IMR-90 (cell line): ENCODE measurements around the gene SAMD4B. TPM values are rescaled to one million over a fixed set of nuclear protein-coding genes. Genes with fewer than 3 reads are reported as not detected.

Experiments used
- ATAC-seq: fragments of 200-7000 bp; cut with Tn5 transposase; 2 replicates; pipeline ENCODE4 v1.9.1; 2020; ENCODE audit warnings: low read depth, mild to moderate bottlenecking, moderate library complexity
- BruUV-seq: library from RNA; stranded (reverse); fragments of 400-500 nt; replicated peaks from 2 replicates; lab custom pipeline; 2021; lab: Mats Ljungman, UMichigan
- CTCF ChIA-PET: fragments of 300-600 bp; formaldehyde crosslinking; extraction: SDS; loops from one replicate; lab custom pipeline; 2021; ENCODE audit warnings: antibody characterized with exemption; lab: Yijun Ruan, JAX
- POLR2A ChIA-PET: fragments of 300-600 bp; sonication (Branson Sonifier 250); formaldehyde crosslinking; loops from one replicate; lab custom pipeline; 2022; ENCODE audit warnings: antibody characterized with exemption; ENCODE audit not compliant: unreplicated experiment; lab: Charles Lee
- DNase-seq: peaks from one replicate; pipeline ENCODE4 v3.0.0; 2013
- H2AFZ ChIP-seq: replicated peaks from 2 replicates; pipeline ENCODE3; 2013; ENCODE audit warnings: low read length, mild to moderate bottlenecking; ENCODE audit not compliant: poor library complexity
- H2AK5ac ChIP-seq: 2 replicates; pipeline ENCODE4 v1.6.1; 2013; ENCODE audit warnings: low read depth, low read length, inconsistent platforms
- H2AK9ac ChIP-seq: replicated peaks from 2 replicates; pipeline ENCODE3; 2013; ENCODE audit warnings: mild to moderate bottlenecking, low read depth, low read length, moderate library complexity; ENCODE audit not compliant: poor library complexity
- H2BK120ac ChIP-seq: 2 replicates; pipeline ENCODE4 v1.6.1; 2013; ENCODE audit warnings: low read depth, low read length, inconsistent platforms
- H2BK15ac ChIP-seq: 3 replicates; pipeline ENCODE4 v1.6.1; 2013; ENCODE audit warnings: low read depth, low read length, inconsistent platforms
- H2BK20ac ChIP-seq: 2 replicates; pipeline ENCODE4 v1.6.1; 2013; ENCODE audit warnings: low read depth, mild to moderate bottlenecking, inconsistent platforms, low read length, moderate library complexity
- H2BK5ac ChIP-seq: 2 replicates; pipeline ENCODE4 v1.6.1; 2013; ENCODE audit warnings: mild to moderate bottlenecking, low read depth, low read length, inconsistent platforms; ENCODE audit not compliant: poor library complexity, severe bottlenecking
- H3K14ac ChIP-seq: replicated peaks from 2 replicates; pipeline ENCODE4 v1.6.1; 2013; ENCODE audit warnings: low read depth, low read length, inconsistent platforms
- H3K18ac ChIP-seq: 2 replicates; pipeline ENCODE4 v1.6.1; 2013; ENCODE audit warnings: low read depth, low read length, control low read depth
- H3K23ac ChIP-seq: 2 replicates; pipeline ENCODE4 v1.6.1; 2013; ENCODE audit warnings: low read depth, low read length, inconsistent platforms
- H3K27ac ChIP-seq: 2 replicates; pipeline ENCODE4 v1.5.1; 2013; ENCODE audit warnings: mild to moderate bottlenecking, control low read depth, low read length; ENCODE audit not compliant: insufficient read depth
- H3K27me3 ChIP-seq: 2 replicates; pipeline ENCODE4 v1.6.1; 2013; ENCODE audit warnings: low read length; ENCODE audit not compliant: control insufficient read depth, insufficient read depth
- H3K36me3 ChIP-seq: 2 replicates; pipeline ENCODE4 v1.6.1; 2013; ENCODE audit warnings: low read length, mixed read lengths; ENCODE audit not compliant: control insufficient read depth, insufficient read depth
- H3K4ac ChIP-seq: 2 replicates; pipeline ENCODE4 v1.6.1; 2013; ENCODE audit warnings: low read depth, low read length, inconsistent platforms
- H3K4me1 ChIP-seq: 2 replicates; pipeline ENCODE4 v1.6.1; 2013; ENCODE audit warnings: low read length, mixed read lengths; ENCODE audit not compliant: control insufficient read depth, insufficient read depth
- H3K4me2 ChIP-seq: 2 replicates; pipeline ENCODE4 v1.6.1; 2013; ENCODE audit warnings: low read depth, mild to moderate bottlenecking, control low read depth, low read length, moderate library complexity
- H3K4me3 ChIP-seq: 2 replicates; pipeline ENCODE4 v1.5.1; 2013; ENCODE audit warnings: low read depth, mild to moderate bottlenecking, control low read depth, low read length, moderate library complexity; ENCODE audit not compliant: insufficient read depth
- H3K56ac ChIP-seq: 2 replicates; pipeline ENCODE4 v1.6.1; 2013; ENCODE audit warnings: low read length, inconsistent platforms; ENCODE audit not compliant: insufficient read depth; ENCODE audit errors: extremely low read depth
- H3K79me1 ChIP-seq, 2 experiments: 2 replicates each; pipeline ENCODE4 v1.6.1; 2013; ENCODE audit warnings: low read length in 2 of 2, inconsistent platforms in 1 of 2, low read depth in 1 of 2
- H3K9ac ChIP-seq: 2 replicates; pipeline ENCODE4 v1.6.1; 2013; ENCODE audit warnings: low read depth, low read length, control low read depth
- H3K9me1 ChIP-seq: 2 replicates; pipeline ENCODE4 v1.6.1; 2013; ENCODE audit warnings: low read length, inconsistent platforms; ENCODE audit not compliant: insufficient read depth
- H3K9me3 ChIP-seq: 2 replicates; pipeline ENCODE4 v1.6.1; 2013; ENCODE audit warnings: low read length; ENCODE audit not compliant: control insufficient read depth, insufficient read depth
- H4K20me1 ChIP-seq: 2 replicates; pipeline ENCODE4 v1.6.1; 2013; ENCODE audit warnings: low read length, inconsistent platforms; ENCODE audit not compliant: insufficient read depth
- H4K5ac ChIP-seq: 2 replicates; pipeline ENCODE4 v1.6.1; 2013; ENCODE audit warnings: mild to moderate bottlenecking, low read depth, low read length, control low read depth
- H4K8ac ChIP-seq, 2 experiments: 2 replicates each; pipeline ENCODE4 v1.6.1; 2013; ENCODE audit warnings: low read depth in 2 of 2, low read length in 2 of 2, control low read depth in 1 of 2, inconsistent platforms in 1 of 2
- H4K91ac ChIP-seq: 2 replicates; pipeline ENCODE4 v1.6.1; 2013; ENCODE audit warnings: low read depth, low read length, inconsistent platforms; ENCODE audit not compliant: insufficient read depth
- CEBPB ChIP-seq: IDR thresholded peaks from 2 replicates; pipeline ENCODE4 v1.6.1; 2012; ENCODE audit warnings: low read depth, low read length, improper control_type of control experiment
- MAFK ChIP-seq: IDR thresholded peaks from 2 replicates; pipeline ENCODE4 v1.6.1; 2012; ENCODE audit warnings: low read depth, low read length, improper control_type of control experiment
- WGBS, 2 experiments: methylation state at CpG; one replicate each; pipeline versions ENCODE4 v1.1.5 to v1.1.7; 2013; ENCODE audit warnings: missing lambda C conversion rate in 2 of 2; ENCODE audit not compliant: insufficient read length in 1 of 2; ENCODE audit errors: extremely low coverage in 2 of 2; 5-methylcytosine and 5-hydroxymethylcytosine counted together
- dilution Hi-C: fragments of 300-500 bp; cut with HindIII; formaldehyde crosslinking; loops from one replicate; pipeline ENCODE4 v1.14.3; 2018; ENCODE audit warnings: low sequenced_read_pairs; ENCODE audit not compliant: unreplicated experiment
- in situ Hi-C: fragments of 300-500 bp; cut with MboI; formaldehyde crosslinking; loops from 3 replicates; pipeline ENCODE4 v1.14.3; 2019; ENCODE audit warnings: low sequenced_read_pairs, inconsistent platforms, mixed read lengths
- intact Hi-C: fragments of 100-400 bp; cut with micrococcal nuclease; formaldehyde crosslinking; loops from 2 replicates; pipeline ENCODE4 v1.10.0; 2022
- polyA plus RNA-seq, 3 experiments: library from polyadenylated mRNA; depleted of rRNA; stranded (reverse); fragments of >200 nt; gene quantifications; 2 replicates each; pipeline ENCODE4 v1.2.3, GENCODE V29; 2012; ENCODE audit warnings: low replicate concordance in 1 of 3
- total RNA-seq: library from RNA; depleted of rRNA; stranded (reverse); fragments of >200 nt; gene quantifications from 2 replicates; pipeline ENCODE4 v1.2.3, GENCODE V29; 2012

Gene SAMD4B
- total and polyA plus RNA-seq, 2 of the 4 experiments (the other 2 are of a cell fraction), result 18.3 to 97.2 TPM

DNA sequence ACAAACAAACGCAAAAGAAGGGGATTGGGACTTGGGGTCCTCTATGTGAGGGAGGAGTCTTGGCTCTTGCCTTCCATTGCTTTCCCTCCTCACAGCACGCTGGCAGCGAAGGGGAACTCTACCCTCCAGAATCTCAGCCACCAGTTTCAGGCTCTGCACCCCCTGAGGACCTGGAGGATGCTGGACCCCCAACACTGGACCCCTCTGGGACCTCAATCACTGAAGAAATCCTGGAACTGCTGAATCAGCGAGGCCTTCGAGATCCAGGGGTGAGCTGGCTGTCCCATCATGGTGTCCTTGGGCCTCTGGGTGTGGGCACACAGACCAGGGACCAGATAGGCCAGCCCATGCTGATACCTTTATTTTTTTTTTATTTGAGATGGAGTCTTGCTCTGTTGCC is 79.8 kb downstream of the SAMD4B start:
- in situ Hi-C loops (no loop called here), intact Hi-C loops (no loop called here), dilution Hi-C loops (no loop called here)
- Histone ChIP-seq H3K79me1 (peaks cover 3 to 69% of the 10 kb centered on the region in 2 experiments), H3K9ac (no peak overlapping the region), H2AK9ac (peak overlapping the region; percentile 28), H2BK15ac (no peak overlapping the region), H3K9me1 (0 out of 2 replicates have a peak, but pooled peaks cover 8% of the 10 kb centered on the region), H2BK120ac (no peak overlapping the region), H3K4me2 (no peak overlapping the region), H3K18ac (no peak overlapping the region), H2AFZ (no peak overlapping the region), H3K23ac (no peak overlapping the region), H3K56ac (no peak overlapping the region), H4K91ac (no peak overlapping the region), H3K4me3 (no peak overlapping the region), H2BK20ac (no peak overlapping the region), H3K27me3 (no peaks in the 10 kb centered on the region), H3K9me3 (no peaks in the 10 kb centered on the region), H3K36me3 (peaks cover 73% of the 10 kb centered on the region), H3K27ac (no peak overlapping the region), H3K14ac (no peak overlapping the region), H3K4me1 (no peaks in the 10 kb centered on the region), H4K8ac (no peak overlapping the region), H2BK5ac (no peak overlapping the region), H2AK5ac (no peak overlapping the region), H3K4ac (no peak overlapping the region), H4K20me1 (peaks cover 15% of the 10 kb centered on the region), H4K5ac (no peak overlapping the region)
- ChIA-PET POLR2A (no interaction called here), CTCF (interaction anchor here (1.3 kb wide), 1 partner anchor 24 kb away, joined by 3 read pairs; no protein-coding TSS in a partner anchor)
- WGBS, 2 experiments, result 100% methylated on average over 2 of the region's 5 CpGs; no CpG with 5 or more reads in 1 of the 2 experiments
- no peak for TF ChIP-seq CEBPB
- TF ChIP-seq MAFK, result peak; percentile 40; the same call in 1 of the 2 replicates
- ATAC-seq (no peak), DNase-seq (no peak)
- no TSS peak for BruUV-seq
